Activated naive CD8-positive, alpha-beta T cell treated with anti-CD3 and anti-CD28 coated beads for 36 hours (primary cell): Measurements from ENCODE around the gene RNLS. TPM values are rescaled to one million over a fixed set of nuclear protein-coding genes. Genes with fewer than 3 reads are reported as not detected.
"Not testable (repeated sequence)": the region's sequence is repeated elsewhere in the genome, so short reads cannot be mapped to it uniquely, and the experiment has no call there.

Experiments
- DNase-seq: peaks from one replicate; pipeline ENCODE4 v3.0.0; 2021
- H3K27ac Mint-ChIP-seq: one replicate; pipeline ENCODE4 v1.8.0; 2022; ENCODE audit warnings: mild to moderate bottlenecking, moderate library complexity, mixed read lengths
- H3K27me3 Mint-ChIP-seq: one replicate; pipeline ENCODE4 v1.8.0; 2022; ENCODE audit warnings: mild to moderate bottlenecking, mixed read lengths
- H3K36me3 Mint-ChIP-seq: one replicate; pipeline ENCODE4 v1.8.0; 2021; ENCODE audit warnings: mild to moderate bottlenecking, mixed read lengths
- H3K4me1 Mint-ChIP-seq: one replicate; pipeline ENCODE4 v1.8.0; 2021; ENCODE audit warnings: mixed read lengths
- H3K4me3 Mint-ChIP-seq: one replicate; pipeline ENCODE4 v1.8.0; 2022; ENCODE audit warnings: mild to moderate bottlenecking, moderate library complexity, mixed read lengths
- H3K9me3 Mint-ChIP-seq: one replicate; pipeline ENCODE4 v1.8.0; 2022; ENCODE audit warnings: mixed read lengths
- total RNA-seq, 2 experiments: library from RNA; stranded (reverse); gene quantifications; one replicate each; pipeline ENCODE4 v1.2.3, GENCODE V29; 2021

RNLS gene
- total RNA-seq, 2 experiments from 2014 or later: 4.0 to 4.3 TPM

GRCh38 chr10:88322324-88323063 is 260.6 kb downstream of the RNLS start:
- DNase-seq: no peak
- Mint-ChIP-seq H3K36me3 (peaks cover 12% of the 10 kb centered on the region), H3K9me3 (peaks cover 41% of the 10 kb centered on the region), H3K27me3 (no peaks in the 10 kb centered on the region), H3K4me1 (no peaks in the 10 kb centered on the region), H3K27ac (no peak overlapping the region), H3K4me3 (no peak overlapping the region)

- Mint-ChIP-seq H3K27ac (no peak overlapping the region), H3K9me3 (peaks cover 37% of the 10 kb centered on the region), H3K36me3 (peaks cover 12% of the 10 kb centered on the region), H3K4me3 (no peak overlapping the region), H3K27me3 (no peaks in the 10 kb centered on the region), H3K4me1 (peaks cover 10% of the 10 kb centered on the region)
- DNase-seq: no peak
These were observed 263.1 kb downstream of the RNLS start for GRCh38 chr10:88319960-88320517.

- H3K27me3 Mint-ChIP-seq: no peaks in the 10 kb centered on the region
- no peak overlapping the region for H3K4me3 Mint-ChIP-seq
- peaks cover 11% of the 10 kb centered on the region for H3K4me1 Mint-ChIP-seq
- no peak overlapping the region for H3K27ac Mint-ChIP-seq
- no peak for DNase-seq
- peaks cover 12% of the 10 kb centered on the region for H3K36me3 Mint-ChIP-seq
- peaks cover 37% of the 10 kb centered on the region for H3K9me3 Mint-ChIP-seq
These were observed 264.3 kb downstream of the RNLS start for GRCh38 chr10:88318803-88319202.

- peaks cover 14% of the 10 kb centered on the region for H3K4me1 Mint-ChIP-seq
- H3K36me3 Mint-ChIP-seq: peaks cover 12% of the 10 kb centered on the region
- H3K9me3 Mint-ChIP-seq: peaks cover 35% of the 10 kb centered on the region
- no peak overlapping the region for H3K4me3 Mint-ChIP-seq
- no peaks in the 10 kb centered on the region for H3K27me3 Mint-ChIP-seq
- no peak for DNase-seq
- H3K27ac Mint-ChIP-seq: no peak overlapping the region
These were observed 266.0 kb downstream of the RNLS start for GRCh38 chr10:88317099-88317498.

GRCh38 chr10:88316292-88316861 is 266.7 kb downstream of the RNLS start:
- Mint-ChIP-seq H3K36me3 (peaks cover 12% of the 10 kb centered on the region), H3K27me3 (no peaks in the 10 kb centered on the region), H3K27ac (no peak overlapping the region), H3K9me3 (peaks cover 31% of the 10 kb centered on the region), H3K4me3 (no peak overlapping the region), H3K4me1 (peaks cover 14% of the 10 kb centered on the region)
- no peak for DNase-seq

- Mint-ChIP-seq H3K4me1 (peaks cover 14% of the 10 kb centered on the region), H3K27ac (no peak overlapping the region)
These were observed 267.4 kb downstream of the RNLS start for GRCh38 chr10:88315755-88316154.

GRCh38 chr10:88314362-88314761 is 268.8 kb downstream of the RNLS start:
- no peak overlapping the region for H3K27ac Mint-ChIP-seq

More at GRCh38 chr10:88315755-88316154, 267.4 kb downstream of the RNLS start:
- no peaks in the 10 kb centered on the region for H3K27me3 Mint-ChIP-seq
- peaks cover 25% of the 10 kb centered on the region for H3K9me3 Mint-ChIP-seq
- no peak for DNase-seq
- H3K4me3 Mint-ChIP-seq: no peak overlapping the region
- peaks cover 9% of the 10 kb centered on the region for H3K36me3 Mint-ChIP-seq

GRCh38 chr10:88313878-88314277 is 269.2 kb downstream of the RNLS start:
- peaks cover 14% of the 10 kb centered on the region for H3K4me1 Mint-ChIP-seq
- H3K9me3 Mint-ChIP-seq: peaks cover 8% of the 10 kb centered on the region
- H3K36me3 Mint-ChIP-seq: peaks cover 2% of the 10 kb centered on the region
- H3K4me3 Mint-ChIP-seq: no peak overlapping the region
- no peaks in the 10 kb centered on the region for H3K27me3 Mint-ChIP-seq
- no peak for DNase-seq
- no peak overlapping the region for H3K27ac Mint-ChIP-seq

More at GRCh38 chr10:88314362-88314761, 268.8 kb downstream of the RNLS start:
- Mint-ChIP-seq H3K27me3 (no peaks in the 10 kb centered on the region), H3K9me3 (peaks cover 12% of the 10 kb centered on the region), H3K4me1 (peaks cover 14% of the 10 kb centered on the region), H3K36me3 (peaks cover 4% of the 10 kb centered on the region), H3K4me3 (no peak overlapping the region)
- no peak for DNase-seq

GRCh38 chr10:88312855-88313254 is 270.3 kb downstream of the RNLS start:
- H3K36me3 Mint-ChIP-seq: no peaks in the 10 kb centered on the region
- H3K9me3 Mint-ChIP-seq: no peaks in the 10 kb centered on the region
- H3K4me1 Mint-ChIP-seq: peaks cover 14% of the 10 kb centered on the region
- no peak overlapping the region for H3K4me3 Mint-ChIP-seq
- H3K27me3 Mint-ChIP-seq: no peaks in the 10 kb centered on the region
- no peak for DNase-seq
- H3K27ac Mint-ChIP-seq: no peak overlapping the region

GRCh38 chr10:88311264-88311663 is 271.9 kb downstream of the RNLS start:
- Mint-ChIP-seq H3K4me1 (peaks cover 11% of the 10 kb centered on the region), H3K4me3 (no peak overlapping the region), H3K27ac (no peak overlapping the region), H3K9me3 (no peaks in the 10 kb centered on the region), H3K27me3 (no peaks in the 10 kb centered on the region), H3K36me3 (no peaks in the 10 kb centered on the region)
- DNase-seq: no peak

GRCh38 chr10:88309365-88309764 is 273.8 kb downstream of the RNLS start:
- peaks cover 4% of the 10 kb centered on the region for H3K4me1 Mint-ChIP-seq
- no peak overlapping the region for H3K27ac Mint-ChIP-seq
- DNase-seq: no peak
- H3K36me3 Mint-ChIP-seq: no peaks in the 10 kb centered on the region
- peaks cover 1% of the 10 kb centered on the region for H3K9me3 Mint-ChIP-seq
- H3K27me3 Mint-ChIP-seq: no peaks in the 10 kb centered on the region
- H3K4me3 Mint-ChIP-seq: no peak overlapping the region

- H3K27me3 Mint-ChIP-seq, H3K4me1 Mint-ChIP-seq: not testable (repeated sequence)
These were observed 274.8 kb downstream of the RNLS start for GRCh38 chr10:88308361-88308760.

GRCh38 chr10:88299787-88300186 is 283.3 kb downstream of the RNLS start:
- Mint-ChIP-seq H3K27me3 (peaks cover 3% of the 10 kb centered on the region), H3K4me1 (peaks cover 7% of the 10 kb centered on the region), H3K27ac (no peak overlapping the region), H3K36me3 (no peaks in the 10 kb centered on the region), H3K9me3 (no peaks in the 10 kb centered on the region), H3K4me3 (no peak overlapping the region)
- no peak for DNase-seq

More at GRCh38 chr10:88308361-88308760, 274.8 kb downstream of the RNLS start:
- not testable (repeated sequence) for H3K27ac Mint-ChIP-seq, H3K9me3 Mint-ChIP-seq, DNase-seq, H3K36me3 Mint-ChIP-seq, H3K4me3 Mint-ChIP-seq

GRCh38 chr10:88297103-88297502 is 286.0 kb downstream of the RNLS start:
- no peak for DNase-seq
- Mint-ChIP-seq H3K27me3 (peaks cover 3% of the 10 kb centered on the region), H3K4me1 (peaks cover 22% of the 10 kb centered on the region), H3K36me3 (no peaks in the 10 kb centered on the region), H3K9me3 (no peaks in the 10 kb centered on the region), H3K4me3 (no peak overlapping the region), H3K27ac (no peak overlapping the region)

GRCh38 chr10:88293651-88294230 is 289.4 kb downstream of the RNLS start:
- Mint-ChIP-seq H3K4me1 (peaks cover 24% of the 10 kb centered on the region), H3K36me3 (no peaks in the 10 kb centered on the region), H3K27me3 (peaks cover 3% of the 10 kb centered on the region), H3K9me3 (no peaks in the 10 kb centered on the region), H3K27ac (no peak overlapping the region), H3K4me3 (no peak overlapping the region)
- no peak for DNase-seq
